ENCODE results near the gene ADD1. TPM values are rescaled to one million over a fixed set of nuclear protein-coding genes. Genes with fewer than 3 reads are reported as not detected.

The ADD1 gene
- total and polyA plus RNA-seq, 2 donors (not counting 1 experiment from before 2014, with no cell fraction given) = 302 to 383 TPM

DNA sequence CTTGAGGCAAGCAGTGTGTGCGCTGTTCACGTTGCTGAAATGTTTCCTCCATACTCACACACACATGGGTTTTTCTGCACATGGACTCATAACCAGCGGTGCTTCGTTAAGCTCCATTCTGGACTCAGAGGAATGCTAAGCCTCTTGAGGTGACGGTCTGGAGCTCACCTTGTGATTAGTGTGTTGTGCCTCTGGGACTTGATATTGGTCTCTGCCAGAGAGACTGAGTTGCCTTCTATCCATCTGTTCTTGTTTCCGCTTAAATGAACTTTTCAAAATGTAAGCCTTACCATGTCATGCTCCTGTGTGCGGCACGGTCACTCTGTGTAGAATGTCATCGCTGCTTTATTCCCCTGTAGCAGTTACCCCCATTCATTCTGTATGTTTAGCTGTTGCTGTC is 42.5 kb downstream of the ADD1 start:
- no peaks in the 10 kb centered on the region for H3K27me3 ChIP-seq (replicated peaks in 1 of 4; ENCODE audit: control extremely low read depth in 1 of 4, control insufficient read depth in 3 of 4, insufficient read depth in 4 of 4, low read length in 3 of 4)
- H3K4me3 Mint-ChIP-seq = no peak overlapping the region
- H3K4me2 ChIP-seq (replicated peaks; ENCODE audit: low read depth, low read length, poor library complexity, severe bottlenecking) = no peak overlapping the region
- H3K4me1 ChIP-seq (ENCODE audit: control insufficient read depth in 2 of 2, insufficient read depth in 2 of 2, low read length in 2 of 2) = no peaks in the 10 kb centered on the region
- H3K79me2 ChIP-seq (ENCODE audit: control insufficient read depth, insufficient read depth, low read length) = peaks cover 84% of the 10 kb centered on the region
- no peak for ATAC-seq (ENCODE audit: low read depth)
- H3K4me1 Mint-ChIP-seq = no peaks in the 10 kb centered on the region
- H3K4me3 ChIP-seq (ENCODE audit: control extremely low read depth in 1 of 5, extremely low read depth in 1 of 5, insufficient read depth in 1 of 5, low read depth in 2 of 5, low read length in 4 of 5) = no peak overlapping the region
- H3K36me3 ChIP-seq (replicated peaks in 1 of 2; ENCODE audit: control extremely low read depth in 1 of 2, control insufficient read depth in 1 of 2, extremely low read depth in 1 of 2, insufficient read depth in 2 of 2, low read length in 1 of 2) = peaks cover 24 to 84% of the 10 kb centered on the region in 2 experiments
- no peak overlapping the region for H3K9ac ChIP-seq (ENCODE audit: low read length)
- H4K20me1 ChIP-seq (ENCODE audit: control insufficient read depth, insufficient read depth, low read length, poor library complexity, severe bottlenecking) = peaks cover 81% of the 10 kb centered on the region
- no peak overlapping the region for H3K27ac Mint-ChIP-seq
- no peak overlapping the region for H2AFZ ChIP-seq (ENCODE audit: insufficient read depth, low read depth, low read length, poor library complexity, severe bottlenecking)
- H3K27me3 Mint-ChIP-seq = no peaks in the 10 kb centered on the region
- POLR2A ChIA-PET = no interaction called here
- H3K9me3 ChIP-seq (ENCODE audit: control extremely low read depth in 1 of 3, control insufficient read depth in 2 of 3, insufficient read depth in 1 of 3, low read length in 2 of 3) = no peaks in the 10 kb centered on the region
- no peak overlapping the region for H3K27ac ChIP-seq (ENCODE audit: low read length in 2 of 2)
- no peaks in the 10 kb centered on the region for H3K9me3 Mint-ChIP-seq (ENCODE audit: insufficient read depth)
- TF ChIP-seq EZH2 (IDR thresholded peaks at IDR 0.05; ENCODE audit: borderline replicate concordance, insufficient read depth, low read depth, low read length, poor library complexity, severe bottlenecking) = no peak
- TF ChIP-seq, protein P1, sequence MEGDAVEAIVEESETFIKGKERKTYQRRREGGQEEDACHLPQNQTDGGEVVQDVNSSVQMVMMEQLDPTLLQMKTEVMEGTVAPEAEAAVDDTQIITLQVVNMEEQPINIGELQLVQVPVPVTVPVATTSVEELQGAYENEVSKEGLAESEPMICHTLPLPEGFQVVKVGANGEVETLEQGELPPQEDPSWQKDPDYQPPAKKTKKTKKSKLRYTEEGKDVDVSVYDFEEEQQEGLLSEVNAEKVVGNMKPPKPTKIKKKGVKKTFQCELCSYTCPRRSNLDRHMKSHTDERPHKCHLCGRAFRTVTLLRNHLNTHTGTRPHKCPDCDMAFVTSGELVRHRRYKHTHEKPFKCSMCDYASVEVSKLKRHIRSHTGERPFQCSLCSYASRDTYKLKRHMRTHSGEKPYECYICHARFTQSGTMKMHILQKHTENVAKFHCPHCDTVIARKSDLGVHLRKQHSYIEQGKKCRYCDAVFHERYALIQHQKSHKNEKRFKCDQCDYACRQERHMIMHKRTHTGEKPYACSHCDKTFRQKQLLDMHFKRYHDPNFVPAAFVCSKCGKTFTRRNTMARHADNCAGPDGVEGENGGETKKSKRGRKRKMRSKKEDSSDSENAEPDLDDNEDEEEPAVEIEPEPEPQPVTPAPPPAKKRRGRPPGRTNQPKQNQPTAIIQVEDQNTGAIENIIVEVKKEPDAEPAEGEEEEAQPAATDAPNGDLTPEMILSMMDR (IDR thresholded peaks at IDR 0.05) = no peak
- CTCF ChIA-PET = no interaction called here
- DNase-seq = no peak
- WGBS (ENCODE audit: insufficient coverage) = 99% methylated on average over 8 of the region's 9 CpGs
- intact Hi-C loops (cut with micrococcal nuclease) = no loop called here

DNA sequence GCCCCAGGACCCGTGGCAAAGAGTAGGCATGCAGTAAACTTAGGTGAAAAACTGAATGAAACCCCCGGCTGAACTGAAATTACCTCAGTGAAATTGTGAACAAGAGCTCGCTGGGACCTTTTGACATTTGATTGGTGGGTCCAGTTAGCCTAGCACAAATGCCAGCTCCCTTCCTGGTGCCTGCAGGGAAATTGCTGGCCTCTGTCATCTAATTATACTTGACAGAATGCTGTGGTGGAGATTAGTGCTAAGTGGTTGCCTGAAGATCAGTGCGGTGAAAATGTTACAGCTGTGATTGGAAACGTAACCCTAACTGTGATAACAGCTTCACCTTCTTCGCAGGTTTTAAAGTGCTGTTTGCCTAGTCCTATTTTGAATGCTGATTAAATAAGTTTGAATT is 43.0 kb downstream of the ADD1 start:
- H3K9me3 ChIP-seq (ENCODE audit: control extremely low read depth in 1 of 3, control insufficient read depth in 2 of 3, insufficient read depth in 1 of 3, low read length in 2 of 3) = no peaks in the 10 kb centered on the region
- no peak overlapping the region for H3K9ac ChIP-seq (ENCODE audit: low read length)
- peaks cover 22 to 82% of the 10 kb centered on the region in 2 experiments for H3K36me3 ChIP-seq (replicated peaks in 1 of 2; ENCODE audit: control extremely low read depth in 1 of 2, control insufficient read depth in 1 of 2, extremely low read depth in 1 of 2, insufficient read depth in 2 of 2, low read length in 1 of 2)
- no peak overlapping the region for H3K4me2 ChIP-seq (replicated peaks; ENCODE audit: low read depth, low read length, poor library complexity, severe bottlenecking)
- POLR2A ChIA-PET = no interaction called here
- ATAC-seq (ENCODE audit: low read depth) (no peak), DNase-seq (no peak)
- H3K27ac Mint-ChIP-seq = no peak overlapping the region
- no peaks in the 10 kb centered on the region for H3K27me3 Mint-ChIP-seq
- 100% methylated on average over 3 of the region's 6 CpGs for WGBS (ENCODE audit: insufficient coverage)
- no peaks in the 10 kb centered on the region for H3K9me3 Mint-ChIP-seq (ENCODE audit: insufficient read depth)
- H3K27ac ChIP-seq (ENCODE audit: low read length in 2 of 2) = no peak overlapping the region
- no peaks in the 10 kb centered on the region for H3K4me1 ChIP-seq (ENCODE audit: control insufficient read depth in 2 of 2, insufficient read depth in 2 of 2, low read length in 2 of 2)
- H4K20me1 ChIP-seq (ENCODE audit: control insufficient read depth, insufficient read depth, low read length, poor library complexity, severe bottlenecking) = peaks cover 81% of the 10 kb centered on the region
- H3K4me3 Mint-ChIP-seq = no peak overlapping the region
- H3K79me2 ChIP-seq (ENCODE audit: control insufficient read depth, insufficient read depth, low read length) = peaks cover 88% of the 10 kb centered on the region
- intact Hi-C loops (cut with micrococcal nuclease) = no loop called here
- H3K27me3 ChIP-seq (replicated peaks in 1 of 4; ENCODE audit: control extremely low read depth in 1 of 4, control insufficient read depth in 3 of 4, insufficient read depth in 4 of 4, low read length in 3 of 4) = no peaks in the 10 kb centered on the region
- CTCF ChIA-PET = no interaction called here
- no peak for TF ChIP-seq EZH2 (IDR thresholded peaks at IDR 0.05; ENCODE audit: borderline replicate concordance, insufficient read depth, low read depth, low read length, poor library complexity, severe bottlenecking)
- TF ChIP-seq, protein P1 (IDR thresholded peaks at IDR 0.05) = no peak
- no peak overlapping the region for H2AFZ ChIP-seq (ENCODE audit: insufficient read depth, low read depth, low read length, poor library complexity, severe bottlenecking)
- peaks cover 1% of the 10 kb centered on the region for H3K4me1 Mint-ChIP-seq
- H3K4me3 ChIP-seq (ENCODE audit: control extremely low read depth in 1 of 5, extremely low read depth in 1 of 5, insufficient read depth in 1 of 5, low read depth in 2 of 5, low read length in 4 of 5) = no peak overlapping the region
